ENCODE measurements around the gene ADAD2.

The ADAD2 gene

DNA sequence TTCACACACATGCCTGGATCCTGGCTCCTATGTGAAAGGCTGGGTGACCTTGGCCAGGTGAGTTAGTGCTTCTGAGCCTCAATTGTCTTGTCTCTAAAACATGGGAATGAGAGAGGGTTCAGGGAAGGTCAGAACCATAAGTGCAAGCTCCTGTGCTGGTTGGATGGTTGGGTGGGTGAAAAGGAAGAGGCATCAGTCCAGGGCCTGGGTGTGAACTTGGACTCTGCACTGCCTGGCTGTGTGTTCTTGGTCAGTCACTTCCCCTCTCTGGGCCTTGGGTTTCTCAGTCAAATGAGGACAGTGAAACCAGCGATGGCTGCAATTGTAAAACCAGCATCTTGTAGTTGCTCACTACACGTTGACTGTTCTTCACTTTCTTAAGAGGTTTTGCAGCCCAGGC, 49.5 kb downstream of the ADAD2 start:
- DNase-seq (ENCODE audit: low read depth, low spot score) = no peak
- Histone ChIP-seq H3K27me3 (ENCODE audit: insufficient read depth, insufficient read length) (peaks cover 3% of the 10 kb centered on the region), H3K4me1 (ENCODE audit: insufficient read depth, insufficient read length) (peaks cover 7% of the 10 kb centered on the region), H3K9ac (ENCODE audit: insufficient read length, low read depth) (no peak overlapping the region), H3K36me3 (ENCODE audit: insufficient read depth, insufficient read length, low read length) (no peaks in the 10 kb centered on the region), H3K4me3 (ENCODE audit: insufficient read length, low read depth) (no peak overlapping the region), H3K9me3 (ENCODE audit: insufficient read depth, low read length) (peaks cover 16% of the 10 kb centered on the region; the same call in 1 of the 2 replicates)
- TF ChIP-seq YY1 (IDR thresholded peaks at IDR 0.05; ENCODE audit: insufficient read depth, insufficient read length) (no peak), SUZ12 (IDR thresholded peaks at IDR 0.05; ENCODE audit: extremely low read depth, insufficient read depth, insufficient read length) (no peak), ZNF274 (IDR thresholded peaks at IDR 0.05; ENCODE audit: low read depth, low read length) (no peak)

DNA sequence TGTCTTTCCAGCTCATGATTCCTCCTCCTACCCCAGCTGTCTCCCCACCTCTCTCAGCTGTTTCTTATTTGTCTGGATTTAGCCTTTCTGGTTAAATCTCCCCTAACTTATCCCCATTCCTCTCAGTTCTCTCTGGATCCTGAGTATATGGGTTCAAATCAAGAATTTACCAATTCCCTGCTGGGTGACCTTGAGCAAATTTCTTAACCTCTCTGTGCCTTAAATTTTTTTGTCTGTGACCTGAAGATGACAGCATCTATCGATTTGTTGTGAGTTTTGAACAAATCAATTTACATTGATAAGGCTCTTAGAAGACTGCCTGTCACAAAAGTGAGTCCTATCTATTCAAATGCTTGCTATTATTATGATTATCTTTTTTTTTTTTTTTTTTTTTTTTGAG, 50.8 kb downstream of the ADAD2 start:
- peaks cover 16% of the 10 kb centered on the region; the same call in 1 of the 2 replicates for H3K9me3 ChIP-seq (ENCODE audit: insufficient read depth, low read length)
- H3K9ac ChIP-seq (ENCODE audit: insufficient read length, low read depth) = no peak overlapping the region
- TF ChIP-seq ZNF274 (IDR thresholded peaks at IDR 0.05; ENCODE audit: low read depth, low read length) (no peak), SUZ12 (IDR thresholded peaks at IDR 0.05; ENCODE audit: extremely low read depth, insufficient read depth, insufficient read length) (no peak), YY1 (IDR thresholded peaks at IDR 0.05; ENCODE audit: insufficient read depth, insufficient read length) (no peak)
- peaks cover 3% of the 10 kb centered on the region for H3K27me3 ChIP-seq (ENCODE audit: insufficient read depth, insufficient read length)
- H3K4me1 ChIP-seq (ENCODE audit: insufficient read depth, insufficient read length) = peaks cover 6% of the 10 kb centered on the region
- H3K4me3 ChIP-seq (ENCODE audit: insufficient read length, low read depth) = no peak overlapping the region
- DNase-seq (ENCODE audit: low read depth, low spot score) = no peak
- H3K36me3 ChIP-seq (ENCODE audit: insufficient read depth, insufficient read length, low read length) = no peaks in the 10 kb centered on the region

DNA sequence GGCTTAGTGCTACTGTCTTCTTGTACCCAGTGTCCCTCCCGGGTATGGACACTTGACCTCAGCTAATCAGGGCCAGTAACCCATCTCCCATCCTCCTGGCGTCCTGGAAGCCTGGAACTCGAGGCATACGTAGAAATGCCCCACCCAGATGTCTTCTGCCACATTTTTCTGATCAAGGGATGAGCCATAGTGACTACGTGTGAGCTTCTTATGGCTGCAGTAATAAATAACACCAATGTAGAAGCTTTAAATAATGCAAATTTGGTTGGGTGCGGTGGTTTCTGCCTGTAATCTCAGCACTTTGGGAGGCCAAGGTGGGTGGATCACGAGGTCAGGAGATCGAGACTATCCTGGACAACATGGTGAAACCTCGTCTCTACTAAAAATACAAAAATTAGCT, 51.9 kb downstream of the ADAD2 start:
- Histone ChIP-seq H3K9me3 (ENCODE audit: insufficient read depth, low read length) (peaks cover 16% of the 10 kb centered on the region; the same call in 1 of the 2 replicates), H3K4me1 (ENCODE audit: insufficient read depth, insufficient read length) (peaks cover 5% of the 10 kb centered on the region), H3K27me3 (ENCODE audit: insufficient read depth, insufficient read length) (peaks cover 3% of the 10 kb centered on the region), H3K4me3 (ENCODE audit: insufficient read length, low read depth) (no peak overlapping the region), H3K36me3 (ENCODE audit: insufficient read depth, insufficient read length, low read length) (no peaks in the 10 kb centered on the region), H3K9ac (ENCODE audit: insufficient read length, low read depth) (no peak overlapping the region)
- DNase-seq (ENCODE audit: low read depth, low spot score) = no peak
- no peak for TF ChIP-seq SUZ12 (IDR thresholded peaks at IDR 0.05; ENCODE audit: extremely low read depth, insufficient read depth, insufficient read length)
- TF ChIP-seq YY1 (IDR thresholded peaks at IDR 0.05; ENCODE audit: insufficient read depth, insufficient read length) = no peak
- no peak for TF ChIP-seq ZNF274 (IDR thresholded peaks at IDR 0.05; ENCODE audit: low read depth, low read length)

GRCh38 chr16:84243732-84244131, 52.8 kb downstream of the ADAD2 start:
- TF ChIP-seq SUZ12 (IDR thresholded peaks at IDR 0.05; ENCODE audit: extremely low read depth, insufficient read depth, insufficient read length) (no peak), YY1 (IDR thresholded peaks at IDR 0.05; ENCODE audit: insufficient read depth, insufficient read length) (no peak), ZNF274 (IDR thresholded peaks at IDR 0.05; ENCODE audit: low read depth, low read length) (no peak)
- Histone ChIP-seq H3K9me3 (ENCODE audit: insufficient read depth, low read length) (peaks cover 16% of the 10 kb centered on the region; the same call in 1 of the 2 replicates), H3K36me3 (ENCODE audit: insufficient read depth, insufficient read length, low read length) (no peaks in the 10 kb centered on the region), H3K27me3 (ENCODE audit: insufficient read depth, insufficient read length) (no peaks in the 10 kb centered on the region), H3K4me1 (ENCODE audit: insufficient read depth, insufficient read length) (peaks cover 5% of the 10 kb centered on the region), H3K9ac (ENCODE audit: insufficient read length, low read depth) (no peak overlapping the region), H3K4me3 (ENCODE audit: insufficient read length, low read depth) (no peak overlapping the region)
- DNase-seq (ENCODE audit: low read depth, low spot score) = no peak

DNA sequence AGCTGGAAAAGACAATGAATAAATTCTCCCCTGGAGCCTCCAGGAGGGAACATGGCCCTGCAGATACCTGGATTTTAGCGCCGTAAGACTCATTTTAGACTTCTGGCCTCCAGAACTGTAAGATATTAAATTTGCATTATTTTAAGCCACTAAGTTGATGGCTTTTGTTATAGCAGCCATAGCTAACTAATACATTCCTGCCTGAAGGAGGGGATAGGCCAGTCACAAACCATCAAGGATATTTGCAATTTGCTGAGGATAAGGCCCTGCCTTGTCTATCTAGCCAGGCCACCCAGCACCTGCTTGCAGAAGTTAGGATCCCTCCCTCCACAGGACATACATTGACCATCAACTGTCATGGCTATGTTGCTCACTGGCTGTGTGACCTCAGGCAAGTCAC, 53.8 kb downstream of the ADAD2 start:
- H3K27me3 ChIP-seq (ENCODE audit: insufficient read depth, insufficient read length) = no peaks in the 10 kb centered on the region
- H3K9ac ChIP-seq (ENCODE audit: insufficient read length, low read depth) = no peak overlapping the region

DNA sequence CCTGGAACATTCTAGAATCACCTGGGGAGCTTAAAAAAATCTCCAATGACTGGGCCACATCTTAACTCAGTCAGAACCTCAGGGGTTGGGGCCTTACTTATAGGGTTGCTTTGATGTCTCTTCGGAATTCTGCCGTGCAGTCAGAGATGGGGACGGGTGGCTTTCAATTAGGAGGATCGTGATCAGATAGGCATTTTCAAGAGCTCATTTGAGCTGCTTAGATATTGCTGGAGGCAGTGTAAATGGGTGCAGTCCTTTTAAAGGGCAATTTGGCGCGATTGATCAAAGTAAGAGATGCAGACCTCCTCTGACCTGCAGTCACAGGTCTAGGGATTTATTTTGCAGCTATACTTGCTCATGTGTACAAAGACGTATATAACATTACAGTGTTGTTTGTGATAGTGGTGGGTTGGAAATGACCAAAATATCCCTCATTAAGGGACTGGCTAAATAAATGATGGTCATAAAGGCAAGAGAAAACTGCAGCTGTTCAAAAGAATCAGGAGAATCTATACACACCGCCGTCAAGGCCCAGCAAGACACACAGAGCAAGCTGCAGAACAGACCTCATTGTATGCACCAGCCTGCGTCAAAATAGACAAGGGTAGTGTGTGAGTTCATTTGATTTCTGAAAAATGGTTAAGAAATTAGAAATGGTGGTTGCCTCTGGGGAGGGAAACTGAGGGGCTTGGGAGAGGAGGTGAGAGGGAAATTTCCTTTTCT, 55.2 kb downstream of the ADAD2 start:
- no peak for DNase-seq (ENCODE audit: low read depth, low spot score)
- Histone ChIP-seq H3K9ac (ENCODE audit: insufficient read length, low read depth) (no peak overlapping the region), H3K9me3 (ENCODE audit: insufficient read depth, low read length) (peaks cover 16% of the 10 kb centered on the region; the same call in 1 of the 2 replicates), H3K36me3 (ENCODE audit: insufficient read depth, insufficient read length, low read length) (no peaks in the 10 kb centered on the region), H3K4me3 (ENCODE audit: insufficient read length, low read depth) (no peak overlapping the region), H3K4me1 (ENCODE audit: insufficient read depth, insufficient read length) (no peaks in the 10 kb centered on the region), H3K27me3 (ENCODE audit: insufficient read depth, insufficient read length) (no peaks in the 10 kb centered on the region)
- TF ChIP-seq ZNF274 (IDR thresholded peaks at IDR 0.05; ENCODE audit: low read depth, low read length) = no peak
- no peak for TF ChIP-seq YY1 (IDR thresholded peaks at IDR 0.05; ENCODE audit: insufficient read depth, insufficient read length)
- TF ChIP-seq SUZ12 (IDR thresholded peaks at IDR 0.05; ENCODE audit: extremely low read depth, insufficient read depth, insufficient read length) = no peak

More for the DNA sequence above, 53.8 kb downstream of the ADAD2 start:
- Histone ChIP-seq H3K4me1 (ENCODE audit: insufficient read depth, insufficient read length) (peaks cover 5% of the 10 kb centered on the region), H3K4me3 (ENCODE audit: insufficient read length, low read depth) (no peak overlapping the region), H3K36me3 (ENCODE audit: insufficient read depth, insufficient read length, low read length) (no peaks in the 10 kb centered on the region), H3K9me3 (ENCODE audit: insufficient read depth, low read length) (peaks cover 16% of the 10 kb centered on the region; the same call in 1 of the 2 replicates)
- no peak for TF ChIP-seq SUZ12 (IDR thresholded peaks at IDR 0.05; ENCODE audit: extremely low read depth, insufficient read depth, insufficient read length)
- no peak for TF ChIP-seq ZNF274 (IDR thresholded peaks at IDR 0.05; ENCODE audit: low read depth, low read length)
- TF ChIP-seq YY1 (IDR thresholded peaks at IDR 0.05; ENCODE audit: insufficient read depth, insufficient read length) = no peak
- DNase-seq (ENCODE audit: low read depth, low spot score) = no peak

DNA sequence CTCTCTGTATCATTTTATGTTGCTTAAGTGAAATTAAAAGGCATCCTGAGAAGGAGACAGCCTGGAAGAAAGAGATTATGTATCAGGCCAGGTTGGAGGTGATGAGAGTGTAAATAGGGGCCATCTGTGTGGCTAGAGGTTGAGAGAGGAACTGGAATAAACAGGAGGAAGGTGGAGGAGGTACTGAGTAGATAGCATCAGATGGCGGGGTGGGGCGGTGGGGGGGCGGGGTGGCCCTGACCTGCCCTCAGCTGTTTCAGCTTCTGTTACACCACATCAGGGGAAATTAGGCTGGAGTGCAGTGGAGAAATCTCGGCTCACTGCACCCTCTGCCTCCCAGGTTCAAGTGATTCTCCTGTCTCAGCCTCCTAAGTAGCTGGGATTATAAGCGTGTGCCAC, 55.7 kb downstream of the ADAD2 start:
- no peak for DNase-seq (ENCODE audit: low read depth, low spot score)
- Histone ChIP-seq H3K9ac (ENCODE audit: insufficient read length, low read depth) (no peak overlapping the region), H3K9me3 (ENCODE audit: insufficient read depth, low read length) (peaks cover 16% of the 10 kb centered on the region; the same call in 1 of the 2 replicates), H3K4me3 (ENCODE audit: insufficient read length, low read depth) (no peak overlapping the region), H3K36me3 (ENCODE audit: insufficient read depth, insufficient read length, low read length) (no peaks in the 10 kb centered on the region), H3K27me3 (ENCODE audit: insufficient read depth, insufficient read length) (no peaks in the 10 kb centered on the region), H3K4me1 (ENCODE audit: insufficient read depth, insufficient read length) (no peaks in the 10 kb centered on the region)
- TF ChIP-seq YY1 (IDR thresholded peaks at IDR 0.05; ENCODE audit: insufficient read depth, insufficient read length) = no peak
- TF ChIP-seq SUZ12 (IDR thresholded peaks at IDR 0.05; ENCODE audit: extremely low read depth, insufficient read depth, insufficient read length) = no peak
- TF ChIP-seq ZNF274 (IDR thresholded peaks at IDR 0.05; ENCODE audit: low read depth, low read length) = no peak

All from NT2/D1 (cell line).